K562 (cell line): ENCODE results near the gene ZNF559. TPM values are rescaled to one million over a fixed set of nuclear protein-coding genes. Genes with fewer than 3 reads are reported as not detected.
A peak's percentile ranks its signal among the peaks of the same experiment; 100 is the strongest.

Source experiments
- DACH1 ChIP-seq: fragments of 450-650 bp; IDR thresholded peaks from 2 replicates; pipeline ENCODE4 v1.6.1; 2018; ENCODE audit not compliant: partially characterized antibody
- DNMT1 ChIP-seq: fragments of 450-650 bp; IDR thresholded peaks from 2 replicates; pipeline ENCODE4 v1.6.1; 2016; ENCODE audit warnings: antibody characterized with exemption, mild to moderate bottlenecking
- ETS2 ChIP-seq: IDR thresholded peaks from 2 replicates; pipeline ENCODE4 v1.6.1; 2016; ENCODE audit warnings: borderline replicate concordance, missing genetic modification characterization, mild to moderate bottlenecking, moderate library complexity, missing compliant biosample characterization; ENCODE audit not compliant: poor library complexity, severe bottlenecking
- JUNB ChIP-seq: fragments of 450-650 bp; formaldehyde crosslinking; conservative IDR thresholded peaks from 2 replicates; pipeline ENCODE4 v1.4.0; 2020; ENCODE audit warnings: mild to moderate bottlenecking
- KLF1 ChIP-seq: fragments of 450-650 bp; IDR thresholded peaks from 2 replicates; pipeline ENCODE4 v1.6.1; 2016; ENCODE audit warnings: missing genetic modification characterization, missing compliant biosample characterization
- MCM2 ChIP-seq: fragments of 450-650 bp; IDR thresholded peaks from 2 replicates; pipeline ENCODE4 v1.6.1; 2017; ENCODE audit warnings: low read depth, mild to moderate bottlenecking
- MXI1 ChIP-seq: IDR thresholded peaks from 2 replicates; pipeline ENCODE4 v1.6.1; 2011; ENCODE audit warnings: low read depth, mild to moderate bottlenecking, improper control_type of control experiment, low read length
- NCOR1 ChIP-seq: fragments of 450-650 bp; IDR thresholded peaks from 2 replicates; pipeline ENCODE4 v1.6.1; 2016; ENCODE audit warnings: mild to moderate bottlenecking, moderate library complexity
- PHF20 ChIP-seq: fragments of 450-650 bp; IDR thresholded peaks from 2 replicates; pipeline ENCODE4 v1.6.1; 2018; ENCODE audit not compliant: partially characterized antibody
- SMC3 ChIP-seq: conservative IDR thresholded peaks from 2 replicates; pipeline ENCODE4 v1.6.1; 2011; ENCODE audit warnings: low read depth, low read length, improper control_type of control experiment; ENCODE audit not compliant: insufficient read depth
- SP1 ChIP-seq: sonication (generic); formaldehyde crosslinking; IDR thresholded peaks from 2 replicates; pipeline ENCODE4 v1.8.1; 2022; ENCODE audit warnings: mild to moderate bottlenecking, missing genetic modification reagents
- SPI1 ChIP-seq: IDR thresholded peaks from 2 replicates; pipeline ENCODE4 v1.6.1; 2011; ENCODE audit warnings: low read depth, low read length, control low read depth, borderline replicate concordance
- SRSF1 ChIP-seq: fragments of 200-400 bp; formaldehyde crosslinking; IDR thresholded peaks from 2 replicates; pipeline ENCODE4 v1.6.1; 2017; ENCODE audit warnings: mild to moderate bottlenecking, low read depth, low read length, moderate library complexity
- TEAD4 ChIP-seq, 2 experiments: sonication (generic) in 1 of 2; formaldehyde crosslinking in 1 of 2; IDR thresholded peaks; 2 replicates each; pipeline versions ENCODE4 v1.6.1 to v1.8.0; 2012 to 2022; ENCODE audit warnings: borderline replicate concordance in 1 of 2, inconsistent platforms in 1 of 2, low read length in 1 of 2, mild to moderate bottlenecking in 1 of 2, missing genetic modification reagents in 1 of 2
- UBTF ChIP-seq, 2 experiments: IDR thresholded peaks; 2 replicates each; pipeline ENCODE4 v1.6.1; 2012; ENCODE audit warnings: improper control_type of control experiment in 2 of 2, low read depth in 2 of 2, low read length in 2 of 2, borderline replicate concordance in 1 of 2
- ZNF318 ChIP-seq, 2 experiments: fragments of 450-650 bp; IDR thresholded peaks; 2 replicates each; pipeline ENCODE4 v1.6.1; 2016; ENCODE audit warnings: mild to moderate bottlenecking in 2 of 2, borderline replicate concordance in 1 of 2, low read depth in 1 of 2, moderate library complexity in 1 of 2
- polyA plus RNA-seq, 8 experiments: library from polyadenylated mRNA; depleted of rRNA in 4 of 8; stranded (reverse) in 5 of 8; unstranded in 3 of 8; fragments of >200 nt; fragmentation: Nextera tagmentation in 2 of 8; fragmentation: Illumina TruSeq in 1 of 8; extraction: Ambion mirVana in 2 of 8; extraction: Trizol in 1 of 8; gene quantifications; 2 replicates each; pipeline versions ENCODE4 v1.2.1 to v1.2.3, GENCODE V29; 2011 to 2014; ENCODE audit warnings: inconsistent platforms in 1 of 8, missing spikeins in 1 of 8
- total RNA-seq, 7 experiments: library from RNA; depleted of rRNA in 6 of 7; stranded (reverse); fragments of >200 nt in 6 of 7; fragmentation: Illumina TruSeq in 2 of 7; extraction: Trizol in 2 of 7; gene quantifications; 2 replicates each; pipeline versions ENCODE4 v1.2.1 to v1.2.3, GENCODE V29; 2011 to 2021; ENCODE audit warnings: low replicate concordance in 1 of 7

ZNF559 gene
- total and polyA plus RNA-seq, 9 of the 15 experiments (the other 6 are each of a cell fraction or from before 2014, with no cell fraction given), result 4.0 to 21.5 (median 11.5) TPM

- TF ChIP-seq KLF1 (tag), result no peak
- no peak for TF ChIP-seq JUNB (CRISPR knock-in tag)
- TF ChIP-seq TEAD4 (IDR thresholded peaks at IDR 0.05; ENCODE audit: low read length), result peak; percentile 40; the same call in 1 of the 2 replicates
- TF ChIP-seq TEAD4 (CRISPR knock-in tag; IDR thresholded peaks at IDR 0.05; ENCODE audit: borderline replicate concordance), result no peak
- TF ChIP-seq SMC3, result no peak
- no peak for TF ChIP-seq NCOR1
- no peak for TF ChIP-seq ZNF318 (IDR thresholded peaks at IDR 0.05; ENCODE audit: borderline replicate concordance in 1 of 2, low read depth in 1 of 2)
- no peak for TF ChIP-seq SRSF1
- TF ChIP-seq SP1 (CRISPR knock-in tag), result peak; percentile 55
- TF ChIP-seq MXI1, result 0 out of 2 replicates have a peak, but pooled peaks have one; percentile 0
- no peak for TF ChIP-seq PHF20
- no peak for TF ChIP-seq DNMT1
- TF ChIP-seq MCM2, result no peak
- TF ChIP-seq ETS2 (tag), result no peak
- no peak for TF ChIP-seq DACH1
- peak; percentile 70 for TF ChIP-seq SPI1
- TF ChIP-seq UBTF (IDR thresholded peaks at IDR 0.05; ENCODE audit: borderline replicate concordance in 1 of 2, low read depth in 2 of 2, low read length in 2 of 2), result no peak
These were observed 14.0 kb upstream of the ZNF559 start (continued) for GRCh38 chr19:9309974-9310446.
